A673 (cell line): ENCODE results near the gene GALNT10.

ENCODE experiments used
- EZH2 ChIP-seq: fragments of 200-600 bp; sonication (generic); IDR thresholded peaks from 2 replicates; pipeline ENCODE4 v1.6.1; 2017; ENCODE audit warnings: borderline replicate concordance, low read depth, mild to moderate bottlenecking, mixed read lengths, antibody characterized with exemption, low read length; ENCODE audit not compliant: poor library complexity, severe bottlenecking
- TF ChIP-seq, protein P1 (sequence below): fragments of 300-800, 200-600 bp; sonication (generic); conservative IDR thresholded peaks from 2 replicates; pipeline ENCODE4 v1.5.1; 2017; ENCODE audit warnings: low read depth, mild to moderate bottlenecking, antibody characterized with exemption, low read length, moderate library complexity, mixed read lengths

DNA sequence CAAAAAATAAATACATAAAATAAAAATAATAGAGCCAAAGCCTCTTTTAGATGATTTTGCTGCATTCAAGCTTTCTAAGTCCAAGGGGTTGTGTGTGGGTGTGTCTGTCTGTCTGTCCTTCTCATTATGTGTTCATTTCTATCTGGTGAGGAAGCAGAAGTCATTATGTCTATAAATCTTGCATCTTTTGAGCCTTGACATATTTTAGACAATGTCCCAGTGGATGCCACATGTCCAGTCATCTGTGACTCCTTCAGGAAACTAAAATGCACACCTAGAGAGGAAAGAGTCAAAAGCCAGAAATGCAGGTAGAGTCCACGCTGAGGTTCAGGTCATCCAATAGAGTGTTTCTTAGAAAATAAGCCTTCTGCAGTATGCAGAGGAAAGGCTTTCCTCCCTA lies 80.9 kb downstream of the GALNT10 start:
- TF ChIP-seq, protein P1, sequence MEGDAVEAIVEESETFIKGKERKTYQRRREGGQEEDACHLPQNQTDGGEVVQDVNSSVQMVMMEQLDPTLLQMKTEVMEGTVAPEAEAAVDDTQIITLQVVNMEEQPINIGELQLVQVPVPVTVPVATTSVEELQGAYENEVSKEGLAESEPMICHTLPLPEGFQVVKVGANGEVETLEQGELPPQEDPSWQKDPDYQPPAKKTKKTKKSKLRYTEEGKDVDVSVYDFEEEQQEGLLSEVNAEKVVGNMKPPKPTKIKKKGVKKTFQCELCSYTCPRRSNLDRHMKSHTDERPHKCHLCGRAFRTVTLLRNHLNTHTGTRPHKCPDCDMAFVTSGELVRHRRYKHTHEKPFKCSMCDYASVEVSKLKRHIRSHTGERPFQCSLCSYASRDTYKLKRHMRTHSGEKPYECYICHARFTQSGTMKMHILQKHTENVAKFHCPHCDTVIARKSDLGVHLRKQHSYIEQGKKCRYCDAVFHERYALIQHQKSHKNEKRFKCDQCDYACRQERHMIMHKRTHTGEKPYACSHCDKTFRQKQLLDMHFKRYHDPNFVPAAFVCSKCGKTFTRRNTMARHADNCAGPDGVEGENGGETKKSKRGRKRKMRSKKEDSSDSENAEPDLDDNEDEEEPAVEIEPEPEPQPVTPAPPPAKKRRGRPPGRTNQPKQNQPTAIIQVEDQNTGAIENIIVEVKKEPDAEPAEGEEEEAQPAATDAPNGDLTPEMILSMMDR: no peak
- TF ChIP-seq EZH2: no peak
